ENCODE measurements around the gene AREL1.

AREL1 gene

GRCh38 chr14:74661726-74662450, 51.0 kb downstream of the AREL1 start:
- DNase-seq (ENCODE audit: low read depth in 1 of 2, low spot score in 1 of 2), result no peak

- no peak for DNase-seq (ENCODE audit: low read depth in 1 of 2, low spot score in 1 of 2)
These were observed 52.0 kb downstream of the AREL1 start for GRCh38 chr14:74660863-74661262.

DNA sequence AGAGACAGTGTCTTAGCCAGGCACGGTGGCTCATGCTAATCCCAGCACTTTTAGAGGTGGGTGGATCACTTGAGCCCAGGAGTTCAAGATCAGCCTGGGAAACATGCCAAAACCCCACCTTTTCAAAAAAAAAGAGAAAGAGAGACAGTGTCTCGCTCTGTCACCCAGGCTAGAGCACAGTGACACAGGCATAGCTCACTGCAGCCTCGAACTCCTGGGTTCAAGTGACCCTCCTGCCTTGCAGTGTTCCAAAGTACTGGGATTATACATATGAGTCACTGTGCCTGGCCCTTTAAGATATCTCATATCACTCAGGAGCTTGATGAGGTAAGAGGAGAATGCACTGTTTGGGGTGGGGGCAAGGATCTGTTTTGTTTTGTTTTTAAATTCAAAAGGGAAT, 52.7 kb downstream of the AREL1 start:
- no peak for DNase-seq (ENCODE audit: low read depth in 1 of 2, low spot score in 1 of 2)

- DNase-seq (ENCODE audit: low read depth in 1 of 2, low spot score in 1 of 2), result no peak
These were observed 54.2 kb downstream of the AREL1 start for GRCh38 chr14:74658535-74659131.

DNA sequence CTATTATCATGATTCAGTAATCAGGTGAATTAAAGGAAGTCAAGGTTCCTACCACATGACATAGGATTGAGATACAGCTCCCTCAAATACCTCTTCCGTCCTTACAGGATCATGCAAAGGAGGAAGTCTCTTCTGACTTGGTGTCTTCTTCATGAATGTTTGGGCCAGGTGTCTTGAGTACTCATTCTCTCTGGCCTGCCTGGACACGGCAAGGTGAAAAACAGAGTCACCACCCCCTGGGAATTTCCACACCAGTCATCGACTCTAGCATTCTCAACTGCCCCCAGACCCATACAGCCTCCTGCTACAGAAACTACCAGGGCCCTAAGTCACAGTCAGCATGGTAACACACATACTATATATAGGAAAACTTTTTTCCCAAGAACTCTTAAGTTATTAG, 55.9 kb downstream of the AREL1 start:
- no peak for DNase-seq (ENCODE audit: low read depth in 1 of 2, low spot score in 1 of 2)

DNA sequence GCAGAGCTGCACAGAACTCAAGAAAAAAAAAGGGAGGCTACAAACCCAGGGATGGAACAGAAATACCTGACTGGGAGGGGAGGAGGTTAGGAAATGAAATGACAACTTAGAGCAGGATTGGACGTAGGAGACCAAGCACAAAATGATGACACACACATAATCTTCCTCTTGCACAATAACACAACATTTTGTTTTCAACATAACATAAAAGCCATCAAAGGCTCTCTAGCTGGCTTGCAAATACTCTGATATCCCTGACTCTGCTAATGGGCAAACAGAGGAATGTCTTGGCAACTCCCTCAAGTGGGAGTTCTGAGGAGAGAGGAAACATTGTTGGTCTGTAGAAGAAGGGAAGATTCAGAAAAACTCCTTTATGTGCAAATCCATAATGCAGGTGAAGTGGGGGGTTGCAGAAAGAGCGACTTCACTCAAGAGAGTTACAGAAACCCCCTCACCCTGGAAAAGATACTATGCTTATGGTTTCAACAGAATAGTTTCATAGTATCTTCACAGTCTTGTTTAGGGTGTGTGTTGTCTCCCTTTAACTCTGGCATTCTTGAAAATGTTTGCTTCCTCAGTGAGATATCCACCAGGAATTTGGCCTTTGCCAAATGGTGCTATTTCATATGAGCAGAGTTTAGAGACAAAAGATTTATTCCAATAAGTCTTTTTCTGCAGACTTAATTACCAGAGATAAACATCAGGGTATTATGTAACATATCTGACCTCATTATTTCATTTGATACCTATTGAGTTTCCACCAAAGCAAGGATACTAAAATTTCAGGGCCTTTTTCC, 57.1 kb downstream of the AREL1 start:
- DNase-seq (ENCODE audit: low read depth in 1 of 2, low spot score in 1 of 2), result no peak

DNA sequence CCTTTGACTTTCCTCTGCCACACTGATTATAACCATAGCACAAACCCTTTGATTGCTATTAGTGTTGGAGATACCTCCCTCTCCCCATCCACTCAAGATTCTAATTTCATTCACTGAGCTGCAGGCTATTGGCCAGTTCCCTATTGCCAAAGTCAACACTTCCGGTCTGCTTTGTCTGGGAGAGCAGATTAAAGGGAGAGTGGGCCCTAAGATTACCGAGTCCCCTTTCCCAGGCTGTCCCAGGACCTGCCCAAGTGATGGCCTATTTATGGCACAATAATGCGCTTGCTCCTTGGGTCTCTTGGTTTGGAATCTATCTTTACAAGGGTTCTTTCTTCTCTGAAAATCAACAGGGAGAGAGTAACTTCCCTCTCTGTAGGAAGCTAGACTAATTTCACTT, 57.9 kb downstream of the AREL1 start:
- no peak for DNase-seq (ENCODE audit: low read depth in 1 of 2, low spot score in 1 of 2)

GRCh38 chr14:74653386-74654138, 59.3 kb downstream of the AREL1 start:
- DNase-seq (ENCODE audit: low read depth in 1 of 2, low spot score in 1 of 2), result no peak

GRCh38 chr14:74652541-74652940, 60.3 kb downstream of the AREL1 start:
- DNase-seq (ENCODE audit: low read depth in 1 of 2, low spot score in 1 of 2), result no peak

DNA sequence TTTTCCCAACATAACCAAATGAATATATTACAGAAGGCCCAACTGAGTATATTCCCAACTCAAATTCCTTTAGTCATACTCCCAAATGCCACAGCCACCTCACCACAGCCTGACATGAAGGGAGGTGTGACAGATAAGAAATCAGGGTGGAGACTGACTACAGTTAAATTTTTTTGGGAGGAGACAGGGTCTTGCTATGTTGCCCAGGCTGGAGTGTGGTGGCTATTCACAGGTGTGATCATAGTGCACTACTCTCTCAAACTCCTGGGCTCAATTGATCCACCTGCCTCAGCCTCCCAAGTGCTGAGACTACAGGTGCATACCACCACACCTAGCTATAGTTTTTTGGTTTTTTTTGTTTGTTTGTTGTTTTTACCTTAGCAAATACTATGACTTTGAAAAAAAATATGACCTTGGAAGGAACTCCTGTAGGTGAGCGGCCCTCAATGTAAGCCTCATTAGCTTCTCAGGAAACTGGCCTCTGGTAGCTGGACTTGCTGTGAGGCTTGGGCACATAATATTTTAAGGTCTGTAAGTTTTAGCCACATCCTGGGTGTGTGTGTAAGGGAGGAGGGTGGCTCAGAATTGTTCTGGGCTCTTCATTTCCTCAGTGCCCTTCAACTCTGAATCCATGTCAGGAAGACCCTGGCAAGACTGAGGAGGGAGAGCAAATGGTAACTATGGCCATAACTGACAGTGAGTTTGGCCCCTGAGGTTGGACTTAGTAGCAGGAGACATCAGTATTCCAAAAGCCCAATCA, 61.8 kb downstream of the AREL1 start:
- DNase-seq (ENCODE audit: low read depth in 1 of 2, low spot score in 1 of 2), result no peak

GRCh38 chr14:74649673-74650072, 63.2 kb downstream of the AREL1 start:
- DNase-seq (ENCODE audit: low read depth in 1 of 2, low spot score in 1 of 2), result no peak

- DNase-seq (ENCODE audit: low read depth in 1 of 2, low spot score in 1 of 2), result no peak
These were observed 63.7 kb downstream of the AREL1 start for GRCh38 chr14:74649167-74649566.

DNA sequence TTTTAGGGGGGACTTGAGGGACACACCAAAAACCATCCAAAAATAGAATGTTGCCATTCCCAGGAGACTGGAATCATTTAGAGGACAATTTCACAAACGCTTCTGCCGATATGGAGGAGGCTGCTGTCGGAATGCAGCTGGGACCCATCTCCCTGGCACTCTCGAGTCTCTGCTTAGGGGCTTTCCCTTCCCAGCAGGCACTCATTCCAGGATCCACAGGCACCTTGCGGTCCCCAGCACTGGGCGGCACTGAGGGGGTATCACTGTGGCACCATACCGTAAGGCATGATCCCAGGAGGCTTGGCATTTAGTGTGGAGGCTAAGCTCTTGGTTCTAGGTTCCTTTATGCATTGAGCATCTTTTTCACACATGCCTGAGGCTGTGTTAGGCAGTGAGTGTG, 64.3 kb downstream of the AREL1 start:
- DNase-seq (ENCODE audit: low read depth in 1 of 2, low spot score in 1 of 2), result no peak

GRCh38 chr14:74647678-74648461, 65.0 kb downstream of the AREL1 start:
- no peak for DNase-seq (ENCODE audit: low read depth in 1 of 2, low spot score in 1 of 2)

- no peak for DNase-seq (ENCODE audit: low read depth in 1 of 2, low spot score in 1 of 2)
These were observed 65.7 kb downstream of the AREL1 start for GRCh38 chr14:74647061-74647677.

DNA sequence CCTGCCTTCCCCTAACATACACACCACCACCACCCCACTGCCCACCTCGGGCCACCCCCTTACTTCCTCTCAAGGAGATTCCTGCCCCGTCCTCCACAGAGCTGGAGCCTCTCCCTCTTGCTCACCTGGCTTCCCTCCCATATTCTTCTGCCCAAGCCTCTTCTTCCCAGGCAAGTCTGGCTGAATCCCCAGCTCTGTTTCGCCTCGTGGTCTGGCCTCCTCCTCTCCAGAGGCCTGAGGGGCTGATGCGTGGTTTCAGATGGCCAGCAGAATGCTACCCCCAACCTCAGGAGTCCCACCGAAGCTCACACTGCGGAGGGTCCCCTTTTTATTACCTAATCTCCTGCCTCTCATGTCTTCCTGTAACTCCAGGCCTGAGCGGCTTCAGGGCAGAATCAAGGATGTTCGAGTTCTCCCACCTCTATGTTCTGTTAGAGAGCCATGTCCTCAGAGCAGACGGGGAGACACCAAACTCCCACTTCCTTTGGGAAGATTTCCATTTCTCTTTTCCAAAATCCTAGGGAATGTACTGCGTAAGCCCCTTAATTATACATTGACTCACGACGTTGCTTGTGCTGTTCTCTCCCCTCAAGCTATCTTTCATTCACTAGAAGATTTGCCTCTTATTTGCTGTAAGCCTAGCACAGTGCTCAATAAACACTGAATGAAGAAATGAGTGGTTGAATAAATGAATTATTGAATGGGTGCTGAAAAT, 67.0 kb downstream of the AREL1 start:
- no peak for DNase-seq (ENCODE audit: low read depth in 1 of 2, low spot score in 1 of 2)

DNA sequence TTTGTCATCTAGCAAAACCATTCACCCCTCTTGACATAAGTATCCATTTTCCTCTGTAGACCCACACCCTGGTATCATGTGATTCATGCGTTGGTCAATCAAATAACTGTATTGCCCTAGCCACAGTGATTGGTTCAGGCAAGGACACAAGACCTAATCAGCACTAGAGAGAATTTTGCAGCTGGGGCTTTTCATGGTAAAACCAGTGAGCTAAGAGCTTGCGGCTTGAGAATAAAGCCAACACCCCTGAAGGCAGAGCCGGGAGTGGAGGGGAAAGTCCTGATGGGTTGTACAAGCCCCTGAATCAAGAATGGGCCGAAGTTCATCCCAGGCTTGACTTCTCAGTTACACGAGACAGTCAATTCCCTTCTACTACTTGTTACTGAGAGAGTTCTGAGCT, 67.6 kb downstream of the AREL1 start:
- DNase-seq (ENCODE audit: low read depth in 1 of 2, low spot score in 1 of 2), result no peak

DNA sequence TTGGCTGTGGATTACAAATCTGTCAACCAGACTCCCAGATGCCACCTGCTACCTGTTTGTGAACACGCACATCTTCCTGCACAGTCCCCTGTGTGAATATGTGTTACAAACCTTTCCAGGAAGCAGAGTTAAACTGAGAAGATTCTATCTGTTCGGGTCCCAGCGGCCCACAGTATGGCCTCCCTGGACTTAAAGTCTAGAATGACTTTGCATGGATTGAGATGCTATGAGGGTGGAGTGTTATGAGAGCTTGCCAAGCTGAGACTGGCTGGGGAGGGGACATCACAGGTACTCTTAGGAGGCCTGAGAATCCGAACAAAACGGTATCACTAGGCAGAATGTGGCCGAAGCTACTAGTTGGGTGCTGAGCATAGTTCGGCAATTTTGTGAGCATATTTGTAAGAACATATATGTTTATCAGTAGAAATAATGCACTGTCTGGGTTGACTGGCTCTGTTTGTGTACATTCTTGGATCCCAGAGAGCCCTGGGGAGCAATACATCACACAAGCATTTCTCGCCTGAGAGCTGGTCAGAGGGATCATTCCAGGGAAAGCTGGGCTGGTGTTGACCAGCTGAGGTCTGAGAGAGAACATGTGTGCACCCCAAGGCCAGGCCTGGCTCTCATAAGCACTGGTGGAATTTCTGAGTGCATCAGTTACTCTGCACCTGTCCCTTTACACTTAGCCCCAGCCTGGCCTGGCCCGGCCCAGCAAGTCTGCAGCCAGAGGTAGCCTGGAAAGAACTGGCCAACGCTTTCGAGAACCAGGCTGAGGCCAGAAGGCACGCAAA, 71.1 kb downstream of the AREL1 start:
- no peak for DNase-seq (ENCODE audit: low read depth in 1 of 2, low spot score in 1 of 2)
